ENCODE results near the gene IL10RA.

IL10RA gene

DNA sequence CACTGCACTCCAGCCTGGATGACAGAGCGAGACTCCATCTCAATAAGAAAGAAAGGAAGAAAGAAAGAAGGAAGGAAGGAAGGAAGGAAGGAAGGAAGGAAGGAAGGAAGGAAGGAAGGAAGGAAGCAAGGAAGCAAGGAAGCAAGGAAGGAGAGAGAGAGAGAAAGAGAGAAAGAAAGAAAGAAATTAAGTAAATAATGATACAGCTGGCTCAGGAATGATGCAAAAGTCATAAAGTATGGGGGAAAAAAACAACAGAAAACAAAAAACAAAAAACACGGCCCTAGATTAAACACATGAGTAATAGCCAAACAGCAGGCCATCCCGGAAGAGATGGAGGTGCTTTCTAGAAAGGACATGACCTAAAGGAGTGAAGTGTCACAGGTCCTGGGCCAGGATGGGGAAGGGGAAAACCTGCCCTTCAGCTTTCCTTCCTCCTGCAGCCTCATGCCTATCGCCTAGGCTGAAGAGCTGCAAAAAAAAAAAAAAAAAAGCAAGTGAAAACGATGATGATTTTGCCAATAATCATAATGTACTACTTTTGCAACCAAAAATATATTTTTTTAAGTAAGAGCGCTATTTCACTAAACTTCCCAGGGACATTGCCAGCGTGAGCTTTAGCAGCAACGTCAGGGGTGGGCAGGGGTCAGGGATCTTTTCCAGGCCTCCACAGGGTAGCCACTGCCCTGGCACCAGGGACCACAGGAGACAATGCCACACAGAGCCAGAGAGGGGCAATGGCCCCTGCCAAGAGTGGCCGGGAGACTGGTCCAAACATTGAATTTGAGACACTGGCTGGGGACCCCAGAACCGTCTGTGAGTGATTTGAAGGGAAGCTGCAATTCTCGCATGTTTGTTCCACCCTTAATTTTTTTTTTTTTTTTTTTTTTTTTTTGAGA is 62.5 kb downstream of the IL10RA start:
- TF ChIP-seq CTCF (IDR thresholded peaks at IDR 0.05; ENCODE audit: low read depth, low read length, missing control alignments), result no peak
- H3K4me3 ChIP-seq (ENCODE audit: low read depth, low read length), result no peak overlapping the region
- no peak for DNase-seq (ENCODE audit: low read depth)

GRCh38 chr11:118049771-118050170 is 63.6 kb downstream of the IL10RA start:
- DNase-seq (ENCODE audit: low read depth), result no peak
- H3K4me3 ChIP-seq (ENCODE audit: low read depth, low read length), result no peak overlapping the region
- TF ChIP-seq CTCF (IDR thresholded peaks at IDR 0.05; ENCODE audit: low read depth, low read length, missing control alignments), result no peak

- DNase-seq (ENCODE audit: low read depth), result no peak
- TF ChIP-seq CTCF (IDR thresholded peaks at IDR 0.05; ENCODE audit: low read depth, low read length, missing control alignments), result no peak
- H3K4me3 ChIP-seq (ENCODE audit: low read depth, low read length), result no peak overlapping the region
Observed at GRCh38 chr11:118050208-118050891, 64.2 kb downstream of the IL10RA start.

All from GM12864 (cell line).